TTC549 (cell line): ENCODE measurements around the gene CD44.
"Not testable (repeated sequence)": the region's sequence is repeated elsewhere in the genome, so short reads cannot be mapped to it uniquely, and the experiment has no call there.

Experiments used
- FAIRE-seq: peaks from 2 replicates; lab custom pipeline; 2012; peaks lifted over from hg19 to GRCh38; lab: Jason Lieb, UNC

CD44 gene

DNA sequence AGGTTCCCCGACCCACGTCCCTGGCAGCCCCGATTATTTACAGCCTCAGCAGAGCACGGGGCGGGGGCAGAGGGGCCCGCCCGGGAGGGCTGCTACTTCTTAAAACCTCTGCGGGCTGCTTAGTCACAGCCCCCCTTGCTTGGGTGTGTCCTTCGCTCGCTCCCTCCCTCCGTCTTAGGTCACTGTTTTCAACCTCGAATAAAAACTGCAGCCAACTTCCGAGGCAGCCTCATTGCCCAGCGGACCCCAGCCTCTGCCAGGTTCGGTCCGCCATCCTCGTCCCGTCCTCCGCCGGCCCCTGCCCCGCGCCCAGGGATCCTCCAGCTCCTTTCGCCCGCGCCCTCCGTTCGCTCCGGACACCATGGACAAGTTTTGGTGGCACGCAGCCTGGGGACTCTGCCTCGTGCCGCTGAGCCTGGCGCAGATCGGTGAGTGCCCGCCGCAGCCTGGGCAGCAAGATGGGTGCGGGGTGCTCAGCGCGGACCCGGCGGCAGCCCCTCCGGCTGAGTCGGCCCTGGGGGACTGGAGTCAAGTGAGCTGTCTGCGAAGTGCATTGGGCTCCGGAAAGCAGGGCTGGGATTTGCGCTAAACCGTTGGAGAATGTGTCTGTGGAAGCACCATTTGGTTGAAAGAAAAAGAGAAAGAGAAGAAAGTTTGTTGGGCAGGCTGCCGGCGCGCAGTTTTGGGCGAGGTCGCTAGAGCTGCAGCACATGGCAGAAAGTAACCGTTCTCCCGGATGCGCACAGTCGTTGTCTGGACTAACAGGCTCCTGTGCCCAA is at the start of gene CD44:
Gene CD44, plus strand, starts transcription at position 229 of the 779 bp plus-strand sequence. Its CDS starts 133 bp downstream, at position 362.
- no peak for FAIRE-seq

DNA sequence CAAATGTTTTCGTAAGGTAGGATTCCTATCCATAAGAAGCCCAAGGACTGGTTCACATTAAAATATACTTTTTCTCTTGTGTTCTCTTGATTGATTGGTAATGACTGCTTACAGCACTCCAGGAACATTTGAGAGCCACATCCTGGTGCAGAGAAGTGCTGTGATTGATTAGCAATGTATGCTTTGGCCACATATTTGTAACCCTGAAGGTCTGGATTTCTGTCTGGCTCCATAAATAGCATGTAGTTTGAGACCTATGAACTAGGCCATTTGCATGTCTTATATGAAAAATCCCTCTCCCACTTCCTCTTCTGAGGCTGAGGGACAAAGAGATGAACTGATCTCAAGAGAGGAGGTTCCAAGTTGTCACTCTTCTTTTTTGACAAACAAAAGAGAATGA is 49.3 kb upstream of the CD44 start:
- FAIRE-seq: no peak

DNA sequence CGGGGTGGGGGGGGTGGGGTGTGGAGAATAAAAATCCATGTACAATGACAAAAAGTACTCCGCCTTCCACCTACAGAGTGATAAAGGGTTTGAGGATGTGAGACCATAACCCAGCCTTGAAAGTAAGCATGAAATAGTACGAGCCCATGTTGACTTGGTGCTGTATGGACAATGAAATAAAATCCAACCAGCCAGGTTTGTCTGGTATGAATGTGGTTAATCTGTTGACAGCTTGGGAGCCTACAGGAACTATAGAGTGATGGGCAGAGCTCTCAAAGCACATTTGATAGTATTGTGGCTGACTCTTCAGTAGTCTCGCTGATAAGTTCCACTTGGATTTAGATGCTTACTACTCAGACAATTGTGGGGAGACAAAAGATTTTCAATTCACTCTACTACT is 48.8 kb upstream of the CD44 start:
- no peak for FAIRE-seq

DNA sequence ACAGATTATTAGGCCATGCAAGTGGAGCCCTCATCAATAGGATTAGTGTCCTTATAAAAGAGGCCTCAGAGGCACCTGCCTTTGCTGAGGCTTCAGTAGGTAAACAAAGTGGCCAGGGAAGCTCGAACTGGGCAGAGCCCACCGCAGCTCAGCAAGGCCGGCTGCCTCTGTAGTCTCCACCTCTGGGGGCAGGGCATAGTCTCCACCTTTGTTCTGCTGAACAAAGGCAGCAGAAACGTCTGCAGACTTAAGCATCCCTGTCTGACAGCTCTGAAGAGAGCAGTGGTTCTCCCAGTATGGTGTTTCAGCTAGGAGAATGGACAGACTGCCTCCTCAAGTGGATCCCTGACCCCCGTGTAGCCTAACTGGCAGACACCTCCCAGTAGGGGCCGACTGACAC is 48.0 kb upstream of the CD44 start:
- FAIRE-seq: not testable (repeated sequence)

DNA sequence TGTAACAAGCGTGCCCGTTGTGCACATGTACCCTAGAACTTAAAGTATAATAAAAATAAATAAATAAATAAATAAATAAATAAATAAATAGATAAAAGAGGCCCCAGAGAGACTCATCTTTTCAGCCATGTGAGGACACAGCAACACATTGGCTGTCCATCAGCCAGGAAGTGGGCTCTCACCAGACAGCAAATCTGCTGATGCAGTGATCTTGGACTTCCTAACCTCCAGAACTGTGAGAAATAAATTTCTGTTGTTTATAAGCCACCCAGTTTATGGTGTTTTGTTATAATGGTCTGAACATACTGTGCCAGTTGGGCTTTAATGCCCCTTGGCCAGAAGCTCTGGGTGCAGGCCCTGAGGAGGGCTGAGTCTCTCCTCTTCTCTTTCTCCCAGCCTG is 42.2 kb upstream of the CD44 start:
- no peak for FAIRE-seq

DNA sequence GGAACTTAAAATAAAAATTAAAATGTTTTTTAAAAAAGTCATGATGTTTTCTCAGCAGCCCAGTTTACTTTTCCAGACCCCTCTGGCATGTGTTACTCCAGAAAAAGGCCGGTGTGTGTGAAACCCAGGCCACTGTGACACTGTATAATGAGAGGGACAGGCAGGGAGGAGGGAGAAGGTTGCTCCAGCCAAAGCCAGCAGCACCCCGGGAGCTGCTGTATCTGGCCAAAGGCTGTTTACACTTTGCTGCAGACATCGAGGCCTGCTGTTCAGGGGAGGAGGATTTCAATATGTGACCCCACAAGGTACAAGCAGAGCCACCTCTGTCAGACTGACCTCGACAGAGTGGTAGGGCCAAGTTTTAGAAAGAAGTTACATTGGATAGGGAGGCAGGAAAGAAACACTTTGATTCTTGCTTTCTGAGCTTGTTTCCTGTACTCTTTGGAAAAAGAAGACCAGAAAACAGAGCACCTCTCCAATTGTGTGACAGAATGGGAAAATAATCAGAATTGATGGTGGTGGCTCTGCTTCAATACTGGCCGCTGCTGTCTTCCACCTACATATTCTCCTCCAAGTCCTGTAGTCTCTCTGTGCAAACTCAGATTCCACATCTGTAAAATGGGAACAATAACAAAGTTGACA is 41.0 kb upstream of the CD44 start:
- FAIRE-seq: no peak

DNA sequence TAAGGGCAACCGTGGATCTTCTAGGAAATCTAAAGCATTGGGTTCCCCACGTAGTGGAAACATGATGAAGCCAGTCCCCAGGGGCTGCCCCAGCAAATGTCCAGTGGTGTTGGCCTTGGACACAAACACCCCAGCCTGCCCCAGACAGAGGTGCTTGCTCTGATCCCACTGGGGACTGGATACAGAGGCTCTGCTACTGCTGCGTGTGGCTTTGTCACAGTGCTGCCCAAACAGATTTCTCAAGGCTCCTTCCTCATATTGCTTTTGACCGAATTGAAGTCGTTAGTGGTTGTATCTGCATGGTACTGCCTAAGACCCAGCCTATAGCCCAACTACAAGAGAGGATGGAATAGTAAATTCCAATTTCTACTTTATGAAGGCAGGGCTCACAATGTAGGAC is 40.1 kb upstream of the CD44 start:
- no peak for FAIRE-seq

DNA sequence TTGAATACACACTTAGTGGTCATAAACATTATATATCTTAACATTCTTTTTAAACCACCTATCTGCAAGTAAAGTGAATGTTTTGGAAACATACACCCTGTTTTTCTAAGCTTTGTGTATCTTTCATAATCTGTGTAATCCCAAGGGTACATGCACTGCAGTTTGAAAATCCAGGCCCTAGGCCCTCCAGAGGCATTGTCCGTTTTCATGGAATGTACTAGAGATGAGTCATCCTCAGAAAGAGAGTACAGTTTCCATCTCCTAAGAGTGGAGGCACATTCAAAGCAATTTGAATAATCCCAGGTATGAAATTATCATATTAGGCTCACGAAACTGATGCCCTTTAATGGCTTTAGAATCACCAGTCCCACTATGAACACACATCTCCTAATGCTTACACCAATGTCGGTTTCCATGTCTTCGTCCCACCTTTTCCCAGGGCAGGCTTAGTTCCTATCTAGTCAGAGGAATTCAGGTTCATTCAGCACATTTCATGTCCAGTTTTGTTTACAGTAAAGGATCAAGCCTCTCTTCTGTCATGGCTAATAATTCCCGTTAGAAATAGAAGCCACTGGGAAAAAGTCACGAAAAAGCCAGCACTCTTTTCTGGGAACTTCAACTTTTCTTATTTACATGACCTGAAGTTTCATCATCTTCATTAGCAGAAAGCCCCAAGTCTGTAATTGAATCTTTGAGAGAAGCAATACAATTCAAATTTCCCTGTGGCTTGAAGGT is 39.5 kb upstream of the CD44 start:
- no peak for FAIRE-seq

DNA sequence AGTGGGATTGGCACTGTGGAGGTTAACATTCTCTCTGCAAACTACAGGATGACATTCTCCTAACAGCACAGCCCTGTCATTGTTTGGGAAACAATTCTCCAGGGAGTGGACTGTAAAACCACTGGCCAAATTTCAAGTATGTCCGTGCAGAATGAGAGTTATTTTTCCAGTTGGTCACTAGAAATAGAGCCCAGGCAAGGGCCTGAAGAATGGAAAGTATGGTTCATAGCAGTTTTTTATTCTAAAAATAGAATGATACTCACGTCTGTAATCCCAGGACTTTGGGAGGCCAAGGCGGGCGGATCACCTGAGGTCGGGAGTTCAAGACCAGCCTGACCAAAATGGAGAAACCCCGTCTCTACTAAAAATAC is 39.0 kb upstream of the CD44 start:
- FAIRE-seq: no peak

DNA sequence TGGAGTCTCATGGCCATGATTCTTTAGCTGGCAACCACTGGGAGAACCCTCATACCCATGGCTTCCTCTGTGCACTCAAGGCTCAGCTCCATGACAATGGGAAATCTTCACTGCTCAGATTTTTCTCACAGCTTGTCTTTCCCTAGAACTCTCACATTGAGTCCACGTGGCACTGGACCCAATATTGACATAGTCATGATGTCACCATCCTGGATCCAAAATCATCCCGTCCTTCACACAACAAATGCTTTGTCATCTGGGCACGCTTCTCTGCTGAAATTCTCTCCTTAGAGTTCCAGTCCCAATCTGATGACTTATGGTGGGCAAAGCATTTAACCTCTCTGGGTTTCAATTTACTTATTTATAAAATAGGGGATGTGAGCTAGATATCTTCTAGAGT is 37.7 kb upstream of the CD44 start:
- FAIRE-seq: no peak

DNA sequence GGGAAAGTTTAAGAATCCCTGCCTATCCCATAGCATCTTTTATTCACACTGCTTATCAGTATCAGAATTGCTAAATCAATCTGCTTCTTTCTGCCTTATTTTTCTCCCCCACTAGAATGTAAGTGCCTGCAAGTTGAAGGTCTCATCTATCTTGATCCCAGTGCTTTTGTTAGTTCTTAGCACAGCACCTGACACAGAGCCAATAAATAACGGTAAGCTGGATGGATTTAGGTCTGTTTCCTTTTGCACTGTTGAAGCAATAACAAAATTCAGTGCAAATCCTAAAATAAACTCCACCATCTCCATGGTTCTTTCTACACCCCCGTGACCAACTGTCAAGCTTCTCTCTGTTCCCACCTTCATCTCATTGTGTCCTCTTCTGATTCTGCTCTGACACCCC is 36.7 kb upstream of the CD44 start:
- no peak for FAIRE-seq

DNA sequence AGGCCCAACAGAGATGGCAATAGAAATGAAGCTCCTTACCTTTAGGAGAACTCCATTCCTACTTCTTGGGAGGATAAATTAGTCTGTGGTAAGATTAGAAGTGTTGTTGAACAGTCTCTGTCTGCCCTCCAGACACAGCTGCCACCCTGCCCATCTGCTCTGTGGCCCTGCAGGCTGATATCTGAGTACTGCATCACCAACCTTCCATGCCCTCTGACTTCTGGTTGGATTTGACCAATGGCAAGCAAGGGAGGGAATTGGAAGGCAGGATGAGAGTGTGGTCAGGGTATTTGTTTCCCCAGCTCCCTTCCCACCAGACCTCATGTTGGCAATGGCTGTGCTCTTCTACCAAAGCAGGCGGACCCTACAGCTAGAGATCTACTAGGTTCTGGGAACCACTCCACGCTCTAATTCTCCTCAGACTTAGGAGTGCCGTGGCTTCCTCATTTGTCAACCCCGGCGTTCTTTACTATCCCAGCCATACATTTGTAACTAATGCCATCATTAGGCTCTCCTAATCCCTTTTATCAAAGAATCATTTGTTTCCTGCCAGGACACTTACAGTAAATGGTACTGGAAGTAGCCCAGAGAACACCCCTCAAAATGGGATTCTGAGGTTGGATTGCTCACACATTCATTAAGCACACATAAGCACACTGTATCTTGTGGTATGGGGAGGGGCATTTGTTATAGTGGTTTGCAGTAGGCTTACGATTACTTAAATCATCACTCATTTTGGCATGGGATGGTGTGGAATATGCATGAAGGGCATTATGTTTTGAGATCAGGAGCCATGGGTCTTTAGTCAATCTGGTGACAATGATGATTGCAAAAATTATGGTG is 35.4 kb upstream of the CD44 start:
- no peak for FAIRE-seq

DNA sequence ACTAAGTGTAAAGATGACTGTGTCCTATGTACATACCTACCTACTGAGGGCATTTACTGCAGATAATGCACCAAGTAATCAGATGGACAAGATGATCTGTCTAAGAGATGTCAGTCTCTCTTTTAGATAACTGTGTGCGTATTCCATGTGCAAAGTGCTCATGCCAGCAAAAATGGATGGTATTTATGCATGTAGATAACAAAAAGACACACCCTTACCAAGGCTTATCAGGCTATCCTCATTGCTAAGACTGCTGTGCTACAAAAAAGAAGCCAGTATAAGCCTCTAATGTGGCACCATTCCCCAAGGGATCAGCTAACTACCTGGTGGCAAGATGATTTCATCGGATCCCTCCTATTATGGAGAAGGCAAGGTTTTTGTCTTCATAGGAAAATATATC is 34.3 kb upstream of the CD44 start:
- no peak for FAIRE-seq

DNA sequence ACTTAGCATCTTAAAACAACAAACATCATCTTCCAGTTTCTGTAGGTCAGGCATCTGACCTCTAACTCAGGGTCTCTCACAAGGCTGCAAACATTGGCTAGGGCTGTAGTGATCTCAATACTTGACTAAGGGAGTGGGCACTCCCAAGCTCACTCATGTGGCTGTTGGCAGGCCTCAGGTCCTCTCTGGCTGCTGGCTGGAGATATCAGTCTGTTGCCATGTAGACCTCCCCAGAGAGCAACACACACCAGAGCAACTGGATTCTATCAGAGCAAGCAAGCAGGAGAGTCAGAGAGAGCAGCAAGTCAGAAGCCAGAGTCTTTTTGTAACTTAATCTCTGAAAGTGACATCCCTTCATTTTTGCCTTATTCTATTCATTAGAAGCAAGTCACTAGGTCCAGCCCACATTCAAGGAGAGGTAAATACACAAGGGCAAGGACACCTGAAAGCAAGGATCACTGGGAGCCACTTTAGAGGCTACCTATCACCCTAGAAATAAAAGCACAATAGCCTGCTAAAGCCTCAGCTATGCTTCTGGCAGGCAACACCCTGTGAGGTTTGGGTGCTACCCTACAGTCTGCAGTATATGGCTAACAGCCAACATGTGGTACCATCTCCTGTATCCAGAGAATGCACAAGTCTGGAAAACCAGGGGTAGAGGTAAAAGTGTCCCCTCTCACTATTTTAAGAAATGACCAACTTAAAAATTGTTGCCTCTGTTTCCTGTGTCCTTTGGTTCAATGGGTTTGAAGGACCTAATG is 33.5 kb upstream of the CD44 start:
- no peak for FAIRE-seq

DNA sequence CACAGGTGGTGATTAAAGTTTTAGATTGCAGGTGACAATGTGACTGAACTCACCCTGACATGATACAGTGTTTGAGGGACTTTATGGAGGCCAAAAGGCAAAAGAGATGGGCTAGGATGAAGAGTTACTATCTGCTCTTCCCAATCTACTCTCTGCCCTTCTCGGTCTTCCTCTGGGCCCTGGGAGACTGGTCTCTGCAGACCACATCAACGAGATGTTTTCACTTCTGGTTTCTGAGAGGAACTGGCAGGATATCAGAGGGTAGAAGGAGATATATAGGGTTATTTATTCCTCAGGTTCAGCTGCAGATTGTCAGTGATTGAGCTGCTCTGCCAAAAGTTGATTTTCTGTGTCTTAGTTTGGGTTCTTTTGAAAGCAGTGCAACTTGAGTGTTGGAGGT is 32.4 kb upstream of the CD44 start:
- no peak for FAIRE-seq

DNA sequence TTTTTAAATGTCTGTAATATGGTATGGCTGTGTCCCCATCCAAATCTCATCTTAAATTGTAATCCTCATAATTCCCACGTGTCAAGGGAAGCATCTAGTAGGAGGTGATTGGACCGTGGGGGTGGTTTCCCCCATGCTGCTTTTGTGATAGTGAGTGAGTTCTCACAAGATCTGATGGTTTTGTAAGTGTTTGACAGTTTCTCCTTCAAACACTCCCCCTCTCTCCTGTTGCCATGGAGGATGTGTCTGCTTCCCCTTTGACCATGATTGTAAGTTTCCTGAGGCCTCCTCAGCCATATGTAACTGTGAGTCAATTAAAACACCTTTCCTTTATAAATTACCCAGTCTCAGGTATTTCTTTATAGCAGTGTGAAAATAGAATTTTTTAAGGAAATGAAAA is 31.1 kb upstream of the CD44 start:
- FAIRE-seq: no peak

DNA sequence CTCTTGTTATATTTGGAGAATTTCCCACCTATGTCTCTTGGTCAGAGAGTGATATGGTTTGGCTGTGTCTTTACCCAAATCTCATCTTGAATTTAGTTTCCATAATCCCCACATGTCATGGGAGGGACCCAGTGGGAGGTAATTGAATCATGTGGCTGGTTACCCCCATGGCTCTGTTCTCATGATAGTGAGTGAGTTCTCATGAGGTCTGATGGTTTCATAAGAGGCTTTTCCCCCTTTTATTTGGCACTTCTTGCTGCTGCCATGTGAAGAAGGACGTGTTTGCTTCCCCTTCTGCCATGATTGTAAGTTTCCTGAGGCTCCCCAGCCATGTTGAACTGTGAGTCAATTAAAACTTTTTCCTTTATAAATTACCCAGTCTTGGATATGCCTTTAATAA is 30.6 kb upstream of the CD44 start:
- not testable (repeated sequence) for FAIRE-seq

DNA sequence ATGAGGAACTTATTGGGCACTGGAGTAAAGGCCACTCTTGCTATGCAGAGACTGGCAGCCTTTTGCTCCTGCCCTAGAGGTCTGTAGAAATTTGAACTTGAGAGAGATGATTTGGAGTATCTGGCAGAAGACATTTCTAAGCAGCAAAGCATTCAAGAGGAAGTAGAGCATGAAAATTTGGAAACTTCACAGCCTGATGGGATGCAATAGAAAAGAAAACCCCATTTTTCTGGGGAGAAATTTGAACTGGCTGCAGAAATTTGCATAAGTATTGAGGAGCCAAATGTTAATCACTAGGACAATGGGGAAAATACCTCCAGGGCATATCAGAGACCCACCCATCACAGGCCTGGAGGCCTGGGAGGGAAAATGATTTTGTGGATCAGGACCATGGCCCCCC is 29.9 kb upstream of the CD44 start:
- no peak for FAIRE-seq

DNA sequence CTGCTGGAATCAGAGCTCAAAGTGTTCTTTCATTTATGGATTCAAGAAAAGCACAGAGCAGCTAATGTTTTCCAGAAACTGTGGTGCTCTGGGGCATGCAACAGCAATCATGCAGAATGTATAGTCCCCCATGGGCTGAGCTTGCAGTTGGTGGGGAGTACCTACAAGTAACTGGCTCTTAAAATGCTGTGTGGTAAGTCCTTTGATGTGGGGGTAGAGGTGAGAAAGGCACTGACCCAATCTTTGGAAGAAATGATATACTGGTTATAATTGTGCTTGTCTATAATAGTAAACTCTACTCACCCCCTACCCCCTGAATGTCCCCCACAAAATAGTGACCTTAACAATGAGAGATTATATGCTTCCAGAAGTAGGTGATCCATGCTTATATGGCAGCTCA is 29.1 kb upstream of the CD44 start:
- FAIRE-seq: no peak

DNA sequence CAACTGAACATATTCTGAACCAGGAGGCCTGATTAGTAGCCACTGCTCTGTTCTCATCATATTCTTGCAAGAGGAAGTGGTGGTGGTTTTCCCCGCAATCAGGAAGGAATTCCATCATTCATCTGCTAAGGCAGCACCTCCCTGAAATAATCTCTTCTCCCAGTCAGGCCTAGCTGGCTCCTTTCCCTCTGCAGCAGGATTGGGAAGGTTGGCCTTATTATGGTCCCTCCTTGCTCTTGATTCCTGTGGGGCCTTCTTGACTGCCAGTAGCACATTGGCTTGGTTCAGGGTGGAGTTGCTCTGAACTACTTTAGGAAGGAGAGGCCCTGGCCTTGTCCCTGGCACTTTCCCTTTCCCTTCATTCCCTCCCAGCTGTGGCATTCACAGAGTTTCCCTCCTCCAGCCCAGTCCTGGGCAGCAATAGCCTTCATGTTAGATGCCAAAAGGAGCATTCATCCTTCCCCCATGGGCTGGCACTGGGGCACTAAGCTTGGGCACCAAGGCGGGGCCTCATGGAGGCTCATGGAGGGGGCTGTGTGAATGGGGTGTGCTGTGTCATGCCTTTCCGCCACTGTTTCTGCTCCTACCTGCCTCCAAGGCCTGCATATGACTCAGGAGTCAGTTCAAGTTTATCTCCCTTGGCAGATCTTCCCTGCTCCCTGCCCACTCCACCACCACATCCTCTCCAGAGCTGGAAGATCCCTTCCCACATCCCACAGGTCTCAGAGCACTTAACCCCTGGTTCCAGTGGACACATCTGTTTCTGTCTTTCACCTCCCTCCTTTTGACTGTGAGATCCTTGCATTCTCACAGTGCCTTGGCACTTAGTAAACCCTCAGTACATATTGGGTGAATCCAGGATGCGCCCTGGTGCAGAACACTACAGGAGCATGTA is 27.6 kb upstream of the CD44 start:
- FAIRE-seq: no peak
